HEK293T (cell line): Measurements from ENCODE around the gene SH2D3C.

Experiments
- ARNT ChIP-seq: fragments of 450-650 bp; IDR thresholded peaks from 2 replicates; pipeline ENCODE4 v1.6.1; 2017; ENCODE audit warnings: mild to moderate bottlenecking
- BHLHE40 ChIP-seq: fragments of 450-650 bp; IDR thresholded peaks from 2 replicates; pipeline ENCODE4 v1.6.1; 2016; ENCODE audit warnings: mild to moderate bottlenecking, moderate library complexity, borderline replicate concordance
- CTBP1 ChIP-seq: fragments of 450-650 bp; IDR thresholded peaks from 2 replicates; pipeline ENCODE4 v1.6.1; 2016; ENCODE audit warnings: borderline replicate concordance
- ELF4 ChIP-seq: fragments of 450-650 bp; IDR thresholded peaks from 2 replicates; pipeline ENCODE4 v1.6.1; 2017; ENCODE audit warnings: antibody characterized with exemption
- FOXA1 ChIP-seq: fragments of 450-650 bp; IDR thresholded peaks from 2 replicates; pipeline ENCODE4 v1.6.1; 2016; ENCODE audit warnings: mild to moderate bottlenecking
- FOXK2 ChIP-seq: fragments of 450-650 bp; IDR thresholded peaks from 2 replicates; pipeline ENCODE4 v1.6.1; 2016; ENCODE audit warnings: mild to moderate bottlenecking
- FOXM1 ChIP-seq: fragments of 450-650 bp; IDR thresholded peaks from 2 replicates; pipeline ENCODE4 v1.6.1; 2017; ENCODE audit warnings: mild to moderate bottlenecking, borderline replicate concordance
- HDGF ChIP-seq: fragments of 450-650 bp; IDR thresholded peaks from 2 replicates; pipeline ENCODE4 v1.6.1; 2017; ENCODE audit warnings: antibody characterized with exemption, borderline replicate concordance
- L3MBTL2 ChIP-seq: fragments of 450-650 bp; conservative IDR thresholded peaks from 2 replicates; pipeline ENCODE4 v1.6.1; 2016; ENCODE audit warnings: mild to moderate bottlenecking
- PKNOX1 ChIP-seq: fragments of 450-650 bp; IDR thresholded peaks from 2 replicates; pipeline ENCODE4 v1.6.1; 2016
- SUZ12 ChIP-seq: fragments of 450-650 bp; IDR thresholded peaks from 2 replicates; pipeline ENCODE4 v1.6.1; 2016; ENCODE audit warnings: mild to moderate bottlenecking
- ZNF384 ChIP-seq: fragments of 450-650 bp; IDR thresholded peaks from 2 replicates; pipeline ENCODE4 v1.6.1; 2016

GRCh38 chr9:127778280-127779135 lies at the start of gene SH2D3C:
- TF ChIP-seq ELF4, result no peak
- no peak for TF ChIP-seq FOXA1
- no peak for TF ChIP-seq ZNF384
- no peak for TF ChIP-seq SUZ12
- TF ChIP-seq ARNT, result no peak
- no peak for TF ChIP-seq FOXK2
- TF ChIP-seq PKNOX1, result no peak
- TF ChIP-seq BHLHE40, result no peak
- TF ChIP-seq HDGF, result no peak
- no peak for TF ChIP-seq FOXM1
- TF ChIP-seq CTBP1, result no peak
- no peak for TF ChIP-seq L3MBTL2
